Erythroblast (primary cell): Measurements from ENCODE around the gene IPO5.

Source experiments
- GATA1 ChIP-seq: IDR thresholded peaks from 2 replicates; pipeline ENCODE4 v1.6.1; 2011; ENCODE audit warnings: low read depth, mild to moderate bottlenecking, control low read depth, low read length, moderate library complexity
- POLR2A ChIP-seq: IDR thresholded peaks from 2 replicates; pipeline ENCODE4 v1.6.1; 2011; ENCODE audit warnings: mild to moderate bottlenecking, low read length

DNA sequence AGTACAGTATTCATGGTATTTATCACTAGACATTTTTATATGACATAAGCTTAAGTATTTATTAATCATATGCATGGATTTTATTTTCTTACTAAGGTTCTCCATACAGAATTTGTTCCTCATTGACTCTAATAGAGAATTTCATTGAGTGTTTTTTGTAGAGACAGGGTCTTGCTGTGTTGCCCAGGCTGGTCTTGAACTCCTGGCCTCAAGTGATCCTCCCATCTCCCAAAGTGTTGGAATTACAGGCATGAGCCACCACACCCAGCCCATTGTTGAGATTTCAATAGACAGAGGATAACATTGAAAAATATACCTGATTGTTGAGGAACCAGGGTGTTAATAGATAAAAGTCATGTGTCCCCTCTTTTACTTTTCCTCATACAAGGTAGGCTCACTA is 26.1 kb downstream of the IPO5 start:
- TF ChIP-seq POLR2A (no peak), GATA1 (no peak)
